ENCODE results near the gene SHISAL1.
A peak's percentile ranks its signal among the peaks of the same experiment; 100 is the strongest.

DNA sequence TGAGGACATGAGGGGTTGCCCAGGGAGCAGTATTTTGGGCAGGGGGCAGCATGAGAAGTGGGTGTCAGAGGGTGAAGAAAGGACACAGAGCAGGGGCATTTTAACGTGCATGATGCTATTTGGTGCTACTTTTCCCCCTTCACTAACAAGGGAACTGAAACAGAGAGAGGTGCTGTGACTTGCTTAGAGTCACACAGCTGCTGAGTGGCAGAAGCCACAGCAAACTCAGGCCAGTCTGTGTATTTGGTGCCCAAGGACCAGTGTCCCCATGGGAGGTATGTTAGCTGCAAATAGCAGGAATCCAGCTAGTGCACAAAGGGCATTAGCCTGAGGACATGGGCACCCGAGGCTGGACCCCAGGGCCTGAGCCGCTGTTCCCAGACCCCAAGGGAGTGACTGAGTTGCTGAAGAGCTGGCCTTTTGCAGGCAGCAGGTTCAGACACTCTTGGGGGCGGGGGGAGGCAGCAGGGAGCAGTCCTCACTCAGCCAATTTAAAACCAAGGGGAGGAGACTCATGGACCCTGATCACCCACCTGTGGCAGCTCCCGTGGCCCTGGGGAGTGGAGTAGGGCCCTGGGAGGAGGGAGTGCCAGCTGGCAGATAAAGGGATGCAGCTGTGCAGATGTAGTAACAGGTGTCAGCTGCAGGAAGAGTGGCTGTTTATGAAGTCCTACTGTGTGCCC, 117.4 kb downstream of the SHISAL1 start:
- no peak for TF ChIP-seq POLR2A (IDR thresholded peaks at IDR 0.05; ENCODE audit: low read depth, low read length)
- peak; percentile 75 for TF ChIP-seq SPI1 (IDR thresholded peaks at IDR 0.05; ENCODE audit: low read depth, low read length)
- no peak for TF ChIP-seq TAF1 (IDR thresholded peaks at IDR 0.05; ENCODE audit: low read depth, low read length)
- no peak for TF ChIP-seq POLR2AphosphoS5 (IDR thresholded peaks at IDR 0.05; ENCODE audit: low read depth, low read length)
- no peak for TF ChIP-seq POU2F2 (IDR thresholded peaks at IDR 0.05; ENCODE audit: low read depth, low read length)
